Coronary artery (tissue), 2 donors: ENCODE data around the gene CABP4.

ENCODE experiments used
- DNase-seq: peaks from one replicate; pipeline ENCODE4 v3.0.0-alpha.2; 2017; ENCODE audit warnings: low spot score
- H3K27ac ChIP-seq, 2 donors: fragments of 200-600 bp; sonication (generic); one replicate each; pipeline ENCODE4 v1.5.1; 2016 to 2019
- H3K4me3 ChIP-seq: fragments of 200-600 bp; sonication (generic); 2 replicates; pipeline ENCODE4 v1.5.1; 2016; ENCODE audit warnings: mild to moderate bottlenecking, moderate library complexity
- TF ChIP-seq, protein P1 (sequence below): fragments of 200-600 bp; sonication (generic); IDR thresholded peaks from one replicate; pipeline ENCODE4 v1.5.1; 2019; ENCODE audit warnings: antibody characterized with exemption

CABP4 gene

DNA sequence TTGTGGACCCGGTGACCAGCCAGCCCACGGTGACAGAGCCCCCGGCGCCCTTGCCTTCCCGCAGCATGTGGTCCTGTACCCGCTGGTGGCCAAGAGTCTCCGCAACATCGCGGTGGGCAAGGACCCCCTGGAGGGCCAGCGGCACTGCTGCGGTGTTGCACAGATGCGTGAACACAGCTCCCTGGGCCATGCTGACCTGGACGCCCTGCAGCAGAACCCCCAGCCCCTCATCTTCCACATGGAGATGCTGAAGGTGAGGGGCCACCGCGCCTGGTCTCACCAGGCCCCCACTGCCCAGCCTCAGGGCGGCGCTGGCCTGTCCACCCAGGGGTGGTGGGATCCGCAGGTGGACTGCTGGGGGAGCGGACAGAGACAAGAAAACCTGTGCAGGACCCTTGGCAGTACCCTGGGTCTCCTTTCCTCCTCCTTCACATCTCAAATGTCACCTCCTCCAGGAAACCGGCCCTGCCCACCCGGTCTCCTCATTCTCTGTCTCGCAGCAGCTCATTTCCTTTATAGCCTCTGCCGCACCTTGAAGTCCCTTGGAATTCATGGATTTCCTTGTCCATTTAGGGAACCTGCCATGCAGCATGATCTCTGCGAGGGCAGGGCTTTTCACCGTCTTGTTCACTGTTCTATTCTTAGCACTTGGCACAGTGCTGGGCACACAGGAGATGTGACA lies 34.2 kb downstream of the CABP4 start:
- TF ChIP-seq, protein P1, sequence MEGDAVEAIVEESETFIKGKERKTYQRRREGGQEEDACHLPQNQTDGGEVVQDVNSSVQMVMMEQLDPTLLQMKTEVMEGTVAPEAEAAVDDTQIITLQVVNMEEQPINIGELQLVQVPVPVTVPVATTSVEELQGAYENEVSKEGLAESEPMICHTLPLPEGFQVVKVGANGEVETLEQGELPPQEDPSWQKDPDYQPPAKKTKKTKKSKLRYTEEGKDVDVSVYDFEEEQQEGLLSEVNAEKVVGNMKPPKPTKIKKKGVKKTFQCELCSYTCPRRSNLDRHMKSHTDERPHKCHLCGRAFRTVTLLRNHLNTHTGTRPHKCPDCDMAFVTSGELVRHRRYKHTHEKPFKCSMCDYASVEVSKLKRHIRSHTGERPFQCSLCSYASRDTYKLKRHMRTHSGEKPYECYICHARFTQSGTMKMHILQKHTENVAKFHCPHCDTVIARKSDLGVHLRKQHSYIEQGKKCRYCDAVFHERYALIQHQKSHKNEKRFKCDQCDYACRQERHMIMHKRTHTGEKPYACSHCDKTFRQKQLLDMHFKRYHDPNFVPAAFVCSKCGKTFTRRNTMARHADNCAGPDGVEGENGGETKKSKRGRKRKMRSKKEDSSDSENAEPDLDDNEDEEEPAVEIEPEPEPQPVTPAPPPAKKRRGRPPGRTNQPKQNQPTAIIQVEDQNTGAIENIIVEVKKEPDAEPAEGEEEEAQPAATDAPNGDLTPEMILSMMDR: no peak
- DNase-seq: no peak
- Histone ChIP-seq H3K4me3 (no peak overlapping the region), H3K27ac (no peak overlapping the region)

- Histone ChIP-seq H3K27ac (no peak overlapping the region), H3K4me3 (no peak overlapping the region)
- TF ChIP-seq, protein P1: no peak
- DNase-seq: no peak
Observed at GRCh38 chr11:67489885-67490726, 35.0 kb downstream of the CABP4 start.

- H3K27ac ChIP-seq: no peak overlapping the region
- no peak overlapping the region for H3K4me3 ChIP-seq
- no peak for DNase-seq
- TF ChIP-seq, protein P1: no peak
Observed at GRCh38 chr11:67490727-67491065, 35.5 kb downstream of the CABP4 start.

DNA sequence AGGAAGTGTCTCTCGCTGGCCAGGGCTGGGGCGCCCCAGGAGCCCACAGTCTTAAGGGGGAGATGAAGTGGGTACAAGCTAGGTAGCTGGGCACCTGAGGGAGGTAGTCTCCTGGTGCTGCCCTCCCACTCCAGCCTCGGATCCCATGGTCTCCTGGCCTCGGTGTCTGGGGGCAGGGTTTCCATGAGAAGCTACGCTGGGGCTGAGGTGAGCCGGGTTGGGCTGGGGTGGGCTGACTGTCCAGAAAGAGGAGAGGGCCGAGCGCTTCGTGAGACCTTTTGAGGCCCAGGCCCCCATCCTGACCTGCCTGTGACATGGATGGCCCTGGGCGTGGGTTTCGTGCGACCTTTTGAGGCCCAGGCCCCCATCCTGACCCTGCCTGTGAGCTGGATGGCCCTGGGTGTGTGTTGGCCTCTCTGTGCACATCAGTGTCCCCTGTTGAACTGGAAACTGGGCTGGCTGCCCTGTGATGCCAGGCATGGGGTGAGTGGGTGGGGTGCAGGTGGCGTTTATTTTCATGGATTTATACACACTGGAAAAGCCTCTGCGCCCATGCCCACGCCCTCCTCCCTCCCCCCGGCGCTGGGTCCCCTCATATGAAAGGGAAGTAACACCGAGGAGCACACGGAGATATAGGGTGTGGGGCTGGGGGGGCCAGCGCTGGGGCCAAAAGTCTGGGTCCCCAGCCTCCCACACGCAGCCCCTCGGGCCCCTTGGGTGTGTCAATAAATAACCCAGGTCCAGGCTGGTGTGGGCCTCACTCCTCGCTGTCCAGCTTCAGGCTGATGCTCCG lies 36.3 kb downstream of the CABP4 start:
- Histone ChIP-seq H3K27ac (no peak overlapping the region), H3K4me3 (no peak overlapping the region)
- TF ChIP-seq, protein P1: no peak
- no peak for DNase-seq

DNA sequence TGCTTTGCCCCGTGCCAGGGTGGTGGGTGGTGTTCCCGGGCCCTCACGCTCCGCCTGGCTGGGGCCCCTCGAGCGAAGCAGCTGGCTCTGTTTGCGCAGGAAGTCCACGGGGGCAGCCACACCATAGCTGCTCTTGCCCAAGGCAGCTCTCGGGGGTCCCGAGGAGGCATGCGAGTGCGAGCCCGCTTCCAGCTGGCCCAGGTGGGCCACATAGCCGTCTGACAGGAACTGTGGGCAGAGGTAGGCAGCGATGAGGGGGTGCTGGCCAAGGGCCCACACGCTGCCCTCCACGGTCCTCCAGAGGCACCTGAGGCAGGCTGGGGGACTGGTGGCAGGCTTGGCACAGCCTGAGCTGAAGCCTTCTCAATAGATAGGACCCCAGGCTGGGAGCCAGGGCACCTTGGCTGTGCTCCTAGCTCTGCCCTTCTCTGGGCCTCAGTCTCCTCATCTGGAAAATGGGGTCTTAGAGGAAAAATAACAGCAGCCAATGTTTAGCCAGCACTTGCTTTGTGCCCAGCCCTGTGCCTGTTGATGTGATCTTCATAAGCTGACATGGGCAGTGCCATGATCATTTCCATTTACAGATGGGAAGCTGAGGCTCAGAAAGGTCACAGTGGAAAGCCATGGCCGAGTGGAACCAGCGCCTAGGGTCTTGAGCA lies 37.0 kb downstream of the CABP4 start:
- DNase-seq: no peak
- TF ChIP-seq, protein P1: no peak
- no peak overlapping the region for H3K27ac ChIP-seq
- no peak overlapping the region for H3K4me3 ChIP-seq

GRCh38 chr11:67492801-67493547 lies 37.8 kb downstream of the CABP4 start:
- no peak overlapping the region for H3K27ac ChIP-seq
- H3K4me3 ChIP-seq: no peak overlapping the region
- no peak for DNase-seq
- TF ChIP-seq, protein P1: no peak
